Measurements from ENCODE around the gene DDX39A.

Gene DDX39A

GRCh38 chr19:14414926-14415690 is 4.0 kb downstream of the DDX39A start:
- H3K9ac ChIP-seq (ENCODE audit: low read depth in 1 of 2, low read length in 2 of 2): no peak overlapping the region
- H3K4me3 ChIP-seq (ENCODE audit: low read length in 2 of 2): no peak overlapping the region
- no peaks in the 10 kb centered on the region for H3K9me3 ChIP-seq (ENCODE audit: control insufficient read depth in 2 of 2, low read length in 2 of 2)
- H3K36me3 ChIP-seq (ENCODE audit: control insufficient read depth in 2 of 2, insufficient read depth in 2 of 2, low read length in 2 of 2): peaks cover 33% of the 10 kb centered on the region in 2 donors
- no peaks in the 10 kb centered on the region for H3K27me3 ChIP-seq (ENCODE audit: control insufficient read depth in 2 of 2, insufficient read depth in 2 of 2, low read length in 2 of 2)
- peaks cover 31 to 32% of the 10 kb centered on the region in 2 donors for H3K4me1 ChIP-seq (ENCODE audit: control insufficient read depth in 2 of 2, insufficient read depth in 2 of 2, low read length in 2 of 2)
- H3K27ac ChIP-seq (ENCODE audit: low read depth in 2 of 2, low read length in 2 of 2): no peak overlapping the region

- H3K27me3 ChIP-seq (ENCODE audit: control insufficient read depth in 2 of 2, insufficient read depth in 2 of 2, low read length in 2 of 2): no peaks in the 10 kb centered on the region
- no peak overlapping the region for H3K27ac ChIP-seq (ENCODE audit: low read depth in 2 of 2, low read length in 2 of 2)
- no peak overlapping the region for H3K9ac ChIP-seq (ENCODE audit: low read depth in 1 of 2, low read length in 2 of 2)
- no peaks in the 10 kb centered on the region for H3K9me3 ChIP-seq (ENCODE audit: control insufficient read depth in 2 of 2, low read length in 2 of 2)
- peaks cover 47% of the 10 kb centered on the region in 2 donors for H3K36me3 ChIP-seq (ENCODE audit: control insufficient read depth in 2 of 2, insufficient read depth in 2 of 2, low read length in 2 of 2)
- peaks cover 30 to 31% of the 10 kb centered on the region in 2 donors for H3K4me1 ChIP-seq (ENCODE audit: control insufficient read depth in 2 of 2, insufficient read depth in 2 of 2, low read length in 2 of 2)
- no peak overlapping the region for H3K4me3 ChIP-seq (ENCODE audit: low read length in 2 of 2)
Measured at GRCh38 chr19:14413693-14414181, 5.4 kb downstream of the DDX39A start.

- Histone ChIP-seq H3K9ac (ENCODE audit: low read depth in 1 of 2, low read length in 2 of 2) (no peak overlapping the region), H3K4me1 (ENCODE audit: control insufficient read depth in 2 of 2, insufficient read depth in 2 of 2, low read length in 2 of 2) (peaks cover 35 to 36% of the 10 kb centered on the region in 2 donors), H3K27ac (ENCODE audit: low read depth in 2 of 2, low read length in 2 of 2) (no peak overlapping the region), H3K36me3 (ENCODE audit: control insufficient read depth in 2 of 2, insufficient read depth in 2 of 2, low read length in 2 of 2) (peaks cover 53% of the 10 kb centered on the region in 2 donors), H3K4me3 (ENCODE audit: low read length in 2 of 2) (no peak overlapping the region), H3K27me3 (ENCODE audit: control insufficient read depth in 2 of 2, insufficient read depth in 2 of 2, low read length in 2 of 2) (no peaks in the 10 kb centered on the region), H3K9me3 (ENCODE audit: control insufficient read depth in 2 of 2, low read length in 2 of 2) (no peaks in the 10 kb centered on the region)
Measured at GRCh38 chr19:14412996-14413692, 6.0 kb downstream of the DDX39A start.

GRCh38 chr19:14412324-14412995 is 6.7 kb downstream of the DDX39A start:
- H3K27me3 ChIP-seq (ENCODE audit: control insufficient read depth in 2 of 2, insufficient read depth in 2 of 2, low read length in 2 of 2): no peaks in the 10 kb centered on the region
- no peak overlapping the region for H3K27ac ChIP-seq (ENCODE audit: low read depth in 2 of 2, low read length in 2 of 2)
- peaks cover 58 to 60% of the 10 kb centered on the region in 2 donors for H3K36me3 ChIP-seq (ENCODE audit: control insufficient read depth in 2 of 2, insufficient read depth in 2 of 2, low read length in 2 of 2)
- peaks cover 36 to 38% of the 10 kb centered on the region in 2 donors for H3K4me1 ChIP-seq (ENCODE audit: control insufficient read depth in 2 of 2, insufficient read depth in 2 of 2, low read length in 2 of 2)
- H3K9me3 ChIP-seq (ENCODE audit: control insufficient read depth in 2 of 2, low read length in 2 of 2): no peaks in the 10 kb centered on the region
- H3K9ac ChIP-seq (ENCODE audit: low read depth in 1 of 2, low read length in 2 of 2): no peak overlapping the region
- H3K4me3 ChIP-seq (ENCODE audit: low read length in 2 of 2): no peak overlapping the region

- Histone ChIP-seq H3K27me3 (ENCODE audit: control insufficient read depth in 2 of 2, insufficient read depth in 2 of 2, low read length in 2 of 2) (no peaks in the 10 kb centered on the region), H3K9me3 (ENCODE audit: control insufficient read depth in 2 of 2, low read length in 2 of 2) (no peaks in the 10 kb centered on the region), H3K36me3 (ENCODE audit: control insufficient read depth in 2 of 2, insufficient read depth in 2 of 2, low read length in 2 of 2) (peaks cover 60 to 62% of the 10 kb centered on the region in 2 donors), H3K4me1 (ENCODE audit: control insufficient read depth in 2 of 2, insufficient read depth in 2 of 2, low read length in 2 of 2) (peaks cover 32 to 34% of the 10 kb centered on the region in 2 donors), H3K27ac (ENCODE audit: low read depth in 2 of 2, low read length in 2 of 2) (no peak overlapping the region), H3K9ac (ENCODE audit: low read depth in 1 of 2, low read length in 2 of 2) (no peak overlapping the region), H3K4me3 (ENCODE audit: low read length in 2 of 2) (no peak overlapping the region)
Measured at GRCh38 chr19:14411938-14412245, 7.2 kb downstream of the DDX39A start.

GRCh38 chr19:14411161-14411937 is 7.8 kb downstream of the DDX39A start:
- Histone ChIP-seq H3K27me3 (ENCODE audit: control insufficient read depth in 2 of 2, insufficient read depth in 2 of 2, low read length in 2 of 2) (no peaks in the 10 kb centered on the region), H3K4me3 (ENCODE audit: low read length in 2 of 2) (no peak overlapping the region), H3K9me3 (ENCODE audit: control insufficient read depth in 2 of 2, low read length in 2 of 2) (no peaks in the 10 kb centered on the region), H3K4me1 (ENCODE audit: control insufficient read depth in 2 of 2, insufficient read depth in 2 of 2, low read length in 2 of 2) (peaks cover 29 to 33% of the 10 kb centered on the region in 2 donors), H3K27ac (ENCODE audit: low read depth in 2 of 2, low read length in 2 of 2) (no peak overlapping the region), H3K9ac (ENCODE audit: low read depth in 1 of 2, low read length in 2 of 2) (no peak overlapping the region), H3K36me3 (ENCODE audit: control insufficient read depth in 2 of 2, insufficient read depth in 2 of 2, low read length in 2 of 2) (peaks cover 66 to 68% of the 10 kb centered on the region in 2 donors)

GRCh38 chr19:14410091-14411051 is 8.8 kb downstream of the DDX39A start:
- no peaks in the 10 kb centered on the region for H3K9me3 ChIP-seq (ENCODE audit: control insufficient read depth in 2 of 2, low read length in 2 of 2)
- no peak overlapping the region for H3K9ac ChIP-seq (ENCODE audit: low read depth in 1 of 2, low read length in 2 of 2)
- no peaks in the 10 kb centered on the region for H3K27me3 ChIP-seq (ENCODE audit: control insufficient read depth in 2 of 2, insufficient read depth in 2 of 2, low read length in 2 of 2)
- H3K4me3 ChIP-seq (ENCODE audit: low read length in 2 of 2): no peak overlapping the region
- H3K27ac ChIP-seq (ENCODE audit: low read depth in 2 of 2, low read length in 2 of 2): no peak overlapping the region
- peaks cover 68 to 73% of the 10 kb centered on the region in 2 donors for H3K36me3 ChIP-seq (ENCODE audit: control insufficient read depth in 2 of 2, insufficient read depth in 2 of 2, low read length in 2 of 2)
- peaks cover 26 to 29% of the 10 kb centered on the region in 2 donors for H3K4me1 ChIP-seq (ENCODE audit: control insufficient read depth in 2 of 2, insufficient read depth in 2 of 2, low read length in 2 of 2)

GRCh38 chr19:14409146-14410023 is 9.8 kb downstream of the DDX39A start:
- Histone ChIP-seq H3K9me3 (ENCODE audit: control insufficient read depth in 2 of 2, low read length in 2 of 2) (no peaks in the 10 kb centered on the region), H3K27me3 (ENCODE audit: control insufficient read depth in 2 of 2, insufficient read depth in 2 of 2, low read length in 2 of 2) (no peaks in the 10 kb centered on the region), H3K36me3 (ENCODE audit: control insufficient read depth in 2 of 2, insufficient read depth in 2 of 2, low read length in 2 of 2) (peaks cover 69 to 81% of the 10 kb centered on the region in 2 donors), H3K4me1 (ENCODE audit: control insufficient read depth in 2 of 2, insufficient read depth in 2 of 2, low read length in 2 of 2) (peaks cover 24 to 29% of the 10 kb centered on the region in 2 donors), H3K9ac (ENCODE audit: low read depth in 1 of 2, low read length in 2 of 2) (no peak overlapping the region), H3K4me3 (ENCODE audit: low read length in 2 of 2) (no peak overlapping the region), H3K27ac (ENCODE audit: low read depth in 2 of 2, low read length in 2 of 2) (peak overlapping the region in 1 of 2 donors; percentile 74)

Data from mucosa of rectum (tissue), 2 donors.